Stimulated activated CD8-positive, alpha-beta memory T cell treated with anti-CD3 and anti-CD28 coated beads, Interleukin-12 subunit alpha, Interleukin-12 subunit beta, amount 100 ng/mL, for 24 hours (primary cell): ENCODE data around the gene UGDH.

Experiments
- DNase-seq: peaks from one replicate; pipeline ENCODE4 v3.0.0-alpha.2; 2020; ENCODE audit errors: extremely low read depth

Gene UGDH

GRCh38 chr4:39452860-39453587 is 74.2 kb downstream of the UGDH start:
- no peak for DNase-seq

GRCh38 chr4:39452153-39452859 is 74.9 kb downstream of the UGDH start:
- DNase-seq = no peak

- DNase-seq = no peak
Observed at GRCh38 chr4:39451423-39452023, 75.7 kb downstream of the UGDH start.

- no peak for DNase-seq
Observed at GRCh38 chr4:39450618-39451017, 76.6 kb downstream of the UGDH start.
